Calu3 (cell line): Measurements from ENCODE around the gene PTGIR. TPM values are rescaled to one million over a fixed set of nuclear protein-coding genes. Genes with fewer than 3 reads are reported as not detected.

ENCODE experiments used
- BruUV-seq: library from RNA; stranded (reverse); fragments of 400-500 nt; replicated peaks from 2 replicates; lab custom pipeline; 2021; lab: Mats Ljungman, UMichigan
- CTCF ChIA-PET: fragments of 300-600 bp; sonication (Branson Sonifier 250); formaldehyde crosslinking; loops from one replicate; lab custom pipeline; 2022; ENCODE audit warnings: antibody characterized with exemption; lab: Charles Lee
- DNase-seq: peaks from one replicate; pipeline ENCODE4 v3.0.0; 2022
- H3K27ac Mint-ChIP-seq: one replicate; pipeline ENCODE4 v1.8.0; 2022; ENCODE audit warnings: mixed read lengths; ENCODE audit not compliant: unreplicated experiment
- H3K27me3 Mint-ChIP-seq: one replicate; pipeline ENCODE4 v1.8.0; 2022; ENCODE audit warnings: mixed read lengths; ENCODE audit not compliant: unreplicated experiment
- H3K36me3 Mint-ChIP-seq: one replicate; pipeline ENCODE4 v1.8.0; 2022; ENCODE audit warnings: mild to moderate bottlenecking, moderate library complexity, mixed read lengths; ENCODE audit not compliant: insufficient read depth, unreplicated experiment
- H3K4me1 Mint-ChIP-seq: one replicate; pipeline ENCODE4 v1.8.0; 2022; ENCODE audit warnings: mild to moderate bottlenecking, low read depth, mixed read lengths; ENCODE audit not compliant: unreplicated experiment
- H3K4me3 Mint-ChIP-seq: one replicate; pipeline ENCODE4 v1.8.0; 2022; ENCODE audit warnings: mild to moderate bottlenecking, low read depth, moderate library complexity, mixed read lengths; ENCODE audit not compliant: unreplicated experiment
- H3K9me3 Mint-ChIP-seq: one replicate; pipeline ENCODE4 v1.8.0; 2022; ENCODE audit warnings: low read depth, mixed read lengths; ENCODE audit not compliant: unreplicated experiment
- CTCF ChIP-seq: fragments of 200-600 bp; IDR thresholded peaks from one replicate; pipeline ENCODE4 v1.8.0; 2022; ENCODE audit warnings: antibody characterized with exemption; ENCODE audit not compliant: unreplicated experiment
- intact Hi-C: fragments of 100-400 bp; cut with micrococcal nuclease; formaldehyde crosslinking; loops from one replicate; pipeline ENCODE4 v1.10.0; 2022; ENCODE audit not compliant: unreplicated experiment
- total RNA-seq: library from RNA; stranded (reverse); gene quantifications from 2 replicates; pipeline ENCODE4 v1.2.3, GENCODE V29; 2022

Gene PTGIR
- total RNA-seq, 1 experiment from 2014 or later: not detected

GRCh38 chr19:46659151-46660007 is 34.5 kb upstream of the PTGIR start:
- CTCF ChIA-PET: interaction anchor here (0.5 to 0.6 kb wide), 2 partner anchors 45 to 636 kb away, joined by 3 to 4 read pairs; no protein-coding TSS in a partner anchor
- DNase-seq: no peak

GRCh38 chr19:46656541-46656940 is 31.7 kb upstream of the PTGIR start:
- Mint-ChIP-seq H3K27ac (no peak overlapping the region), H3K27me3 (peaks cover 83% of the 10 kb centered on the region), H3K9me3 (no peaks in the 10 kb centered on the region), H3K36me3 (peaks cover 10% of the 10 kb centered on the region), H3K4me1 (peaks cover 9% of the 10 kb centered on the region), H3K4me3 (no peak overlapping the region)
- intact Hi-C loops: no loop called here
- CTCF ChIA-PET: interaction anchor here (0.6 kb wide), 1 partner anchor 1424 kb away, joined by 4 read pairs; no protein-coding TSS in a partner anchor
- no peak for TF ChIP-seq CTCF
- DNase-seq: no peak
- no TSS peak for BruUV-seq

More at GRCh38 chr19:46659151-46660007, 34.5 kb upstream of the PTGIR start:
- Mint-ChIP-seq H3K4me3 (peak overlapping the region; percentile 34), H3K9me3 (no peaks in the 10 kb centered on the region), H3K27ac (no peak overlapping the region), H3K4me1 (peaks cover 9% of the 10 kb centered on the region), H3K36me3 (peaks cover 17% of the 10 kb centered on the region), H3K27me3 (peaks cover 76% of the 10 kb centered on the region)
- intact Hi-C loops: loop anchor here (5.0 kb wide), 1 partner anchor 132 kb away; no protein-coding TSS in a partner anchor
- no peak for TF ChIP-seq CTCF
- BruUV-seq: no TSS peak

GRCh38 chr19:46654621-46655152 is 29.8 kb upstream of the PTGIR start:
- no peak overlapping the region for H3K4me3 Mint-ChIP-seq
- no peaks in the 10 kb centered on the region for H3K9me3 Mint-ChIP-seq
- peaks cover 4% of the 10 kb centered on the region for H3K36me3 Mint-ChIP-seq
- H3K27ac Mint-ChIP-seq: no peak overlapping the region
- peaks cover 86% of the 10 kb centered on the region for H3K27me3 Mint-ChIP-seq
- intact Hi-C loops: no loop called here
- no peak for TF ChIP-seq CTCF
- no TSS peak for BruUV-seq
- peaks cover 4% of the 10 kb centered on the region for H3K4me1 Mint-ChIP-seq
- CTCF ChIA-PET: no interaction called here
- no peak for DNase-seq

GRCh38 chr19:46650445-46650844 is 25.6 kb upstream of the PTGIR start:
- Mint-ChIP-seq H3K36me3 (no peaks in the 10 kb centered on the region), H3K4me1 (no peaks in the 10 kb centered on the region), H3K27me3 (peaks cover 81% of the 10 kb centered on the region), H3K9me3 (no peaks in the 10 kb centered on the region), H3K27ac (no peak overlapping the region), H3K4me3 (no peak overlapping the region)
- no peak for DNase-seq
- TF ChIP-seq CTCF: no peak
- intact Hi-C loops: no loop called here
- BruUV-seq: no TSS peak
- CTCF ChIA-PET: interaction anchor here (1.9 kb wide), 1 partner anchor 11 kb away, joined by 5 read pairs; the partner anchor contains the start of gene DACT3
